CD8-positive, alpha-beta memory T cell (primary cell): ENCODE measurements around the gene ZNF592. TPM values are rescaled to one million over a fixed set of nuclear protein-coding genes. Genes with fewer than 3 reads are reported as not detected.

Experiments
- CTCF ChIA-PET: fragments of 350-600 bp; sonication (Branson Sonifier 250); formaldehyde crosslinking; loops from one replicate; lab custom pipeline; 2021; ENCODE audit warnings: antibody characterized with exemption; lab: Charles Lee
- POLR2A ChIA-PET: fragments of 350-600 bp; sonication (Branson Sonifier 250); formaldehyde crosslinking; loops from one replicate; lab custom pipeline; 2021; ENCODE audit warnings: antibody characterized with exemption; lab: Charles Lee
- DNase-seq, 5 donors: peaks; one replicate each; pipeline versions ENCODE4 v3.0.0 to v3.0.0-alpha.2; 2020 to 2022; ENCODE audit warnings: mixed read lengths in 1 of 5
- H3K27ac ChIP-seq: one replicate; pipeline ENCODE4 v1.7.0; 2013; ENCODE audit warnings: low read depth, mild to moderate bottlenecking, low read length, moderate library complexity
- H3K27me3 ChIP-seq: 2 replicates; pipeline ENCODE4 v1.7.0; 2013; ENCODE audit warnings: low read length, mild to moderate bottlenecking; ENCODE audit not compliant: insufficient read depth, poor library complexity, severe bottlenecking
- H3K36me3 ChIP-seq: 2 replicates; pipeline ENCODE4 v1.7.0; 2013; ENCODE audit warnings: mild to moderate bottlenecking, low read length, moderate library complexity; ENCODE audit not compliant: insufficient read depth
- H3K4me1 ChIP-seq: 2 replicates; pipeline ENCODE4 v1.7.0; 2013; ENCODE audit warnings: mild to moderate bottlenecking, low read length, moderate library complexity; ENCODE audit not compliant: insufficient read depth
- H3K4me3 ChIP-seq: 2 replicates; pipeline ENCODE4 v1.7.0; 2013; ENCODE audit warnings: mild to moderate bottlenecking, low read length
- H3K9me3 ChIP-seq: 2 replicates; pipeline ENCODE4 v1.7.0; 2013; ENCODE audit warnings: mild to moderate bottlenecking, low read length
- H3K27ac Mint-ChIP-seq, 8 donors: one replicate each; pipeline ENCODE4 v1.8.0; 2020 to 2021; ENCODE audit warnings: mixed read lengths in 8 of 8, mild to moderate bottlenecking in 6 of 8, inconsistent platforms in 3 of 8, moderate library complexity in 3 of 8
- H3K27me3 Mint-ChIP-seq, 2 donors: one replicate each; pipeline ENCODE4 v1.8.0; 2020 to 2021; ENCODE audit warnings: mixed read lengths in 2 of 2, mild to moderate bottlenecking in 1 of 2, moderate library complexity in 1 of 2
- H3K36me3 Mint-ChIP-seq, 3 donors: one replicate each; pipeline ENCODE4 v1.8.0; 2020 to 2021; ENCODE audit warnings: mixed read lengths in 3 of 3, inconsistent platforms in 1 of 3, mild to moderate bottlenecking in 1 of 3
- H3K4me1 Mint-ChIP-seq, 3 donors: one replicate each; pipeline ENCODE4 v1.8.0; 2020 to 2021; ENCODE audit warnings: mixed read lengths in 3 of 3, inconsistent platforms in 1 of 3, mild to moderate bottlenecking in 1 of 3
- H3K4me3 Mint-ChIP-seq, 7 donors: one replicate each; pipeline ENCODE4 v1.8.0; 2020 to 2021; ENCODE audit warnings: mixed read lengths in 7 of 7, mild to moderate bottlenecking in 6 of 7, moderate library complexity in 4 of 7, inconsistent platforms in 2 of 7
- H3K9me3 Mint-ChIP-seq, 5 donors: one replicate each; pipeline ENCODE4 v1.8.0; 2020 to 2022; ENCODE audit warnings: mixed read lengths in 5 of 5, mild to moderate bottlenecking in 3 of 5, moderate library complexity in 2 of 5, inconsistent platforms in 1 of 5
- polyA plus RNA-seq: library from polyadenylated mRNA; unstranded; fragments of 300-500 nt; fragmentation: Illumina TruSeq; gene quantifications from one replicate; pipeline ENCODE4 v1.2.3, GENCODE V29; 2021
- total RNA-seq, 2 experiments: library from RNA; stranded (reverse); gene quantifications; one replicate each; pipeline ENCODE4 v1.2.3, GENCODE V29; 2021

Gene ZNF592
- total and polyA plus RNA-seq, 3 experiments from 2014 or later = 10.4 to 33.1 (median 31.2) TPM

DNA sequence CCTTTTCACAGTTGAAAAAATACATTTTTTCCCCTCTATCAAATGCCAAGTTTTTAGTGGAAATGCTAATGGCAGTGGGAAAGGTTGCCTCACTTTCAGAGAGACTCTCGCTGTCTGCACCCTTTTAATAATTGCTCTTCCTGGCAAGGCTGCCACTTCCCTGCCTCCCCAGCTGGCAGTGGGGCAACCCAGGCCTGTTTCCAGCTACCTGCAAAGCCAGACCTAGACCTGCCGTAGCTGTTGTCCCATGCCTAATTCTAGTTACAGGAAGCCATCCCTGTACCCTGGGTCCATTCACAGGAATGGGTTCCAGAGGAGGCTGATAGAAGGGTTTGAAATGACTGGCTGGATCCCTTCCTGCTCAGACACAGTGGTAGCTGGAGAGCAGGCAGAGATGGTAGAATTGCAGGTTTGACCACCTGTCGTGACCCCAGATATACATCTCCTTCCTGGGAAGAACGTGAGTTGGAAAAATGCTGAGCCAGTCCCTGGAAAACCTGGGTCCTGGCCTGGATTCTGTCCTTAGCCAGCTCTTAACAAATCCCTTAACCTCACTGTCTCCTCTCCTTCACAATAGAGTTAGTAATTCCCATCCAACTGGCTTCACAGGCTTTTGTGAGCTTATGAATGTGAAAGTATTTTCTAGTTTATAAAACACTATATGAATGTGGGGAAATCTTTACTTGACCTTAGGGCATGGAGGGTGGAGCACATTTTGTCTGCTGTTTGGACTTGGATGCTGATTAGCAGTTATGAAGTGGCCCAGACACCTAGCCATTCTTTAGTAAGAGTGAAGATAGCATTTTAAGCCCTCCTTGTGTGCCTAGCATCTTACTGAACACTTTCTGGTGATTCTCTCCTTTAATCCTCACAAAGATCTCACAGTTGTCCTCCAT, 55.9 kb downstream of the ZNF592 start:
- no peak overlapping the region for H3K4me3 Mint-ChIP-seq
- CTCF ChIA-PET = interaction anchor here (1.4 to 1.5 kb wide), 2 partner anchors 11 to 216 kb away, joined by 3 to 4 read pairs; no protein-coding TSS in a partner anchor

DNA sequence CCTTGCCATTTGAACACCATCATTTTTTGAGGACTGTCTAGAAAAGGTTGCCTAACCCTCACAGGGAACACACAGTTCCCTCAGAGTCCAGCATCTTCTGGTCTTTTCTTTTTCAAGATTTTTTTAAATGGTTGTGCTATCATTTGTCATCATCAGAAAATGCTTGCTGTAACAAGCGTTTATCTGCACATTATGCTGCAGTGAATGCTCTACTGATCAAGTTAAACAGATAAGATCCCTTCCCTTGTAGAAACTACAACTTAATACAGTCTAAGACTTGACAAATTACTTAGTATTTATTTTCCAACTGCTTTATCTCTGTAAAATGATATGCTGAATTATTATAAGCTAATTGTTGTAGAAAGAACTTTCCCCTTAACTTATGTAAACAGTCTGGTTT, 56.8 kb downstream of the ZNF592 start:
- Histone ChIP-seq H3K4me1 (no peaks in the 10 kb centered on the region), H3K27ac (no peak overlapping the region), H3K4me3 (no peak overlapping the region), H3K9me3 (no peaks in the 10 kb centered on the region), H3K36me3 (peaks cover 20% of the 10 kb centered on the region), H3K27me3 (no peaks in the 10 kb centered on the region)
- DNase-seq = no peak
- Mint-ChIP-seq H3K4me1 (no peaks in the 10 kb centered on the region), H3K4me3 (no peak overlapping the region), H3K27ac (peak overlapping the region in 3 of 8 donors; percentile 3 to 70 (median 44)), H3K36me3 (peaks cover 0 to 52% (median 16%) of the 10 kb centered on the region in 3 donors), H3K9me3 (no peaks in the 10 kb centered on the region), H3K27me3 (no peaks in the 10 kb centered on the region)
- ChIA-PET CTCF (interaction anchor here (1.2 to 1.5 kb wide), 2 partner anchors 10 to 234 kb away, joined by 3 read pairs; no protein-coding TSS in a partner anchor), POLR2A (no interaction called here)

More for the DNA sequence above, 55.9 kb downstream of the ZNF592 start:
- H3K4me3 ChIP-seq = no peak overlapping the region
- no peaks in the 10 kb centered on the region for H3K4me1 Mint-ChIP-seq
- H3K36me3 ChIP-seq = peaks cover 30% of the 10 kb centered on the region
- peak overlapping the region in 4 of 8 donors; percentile 9 to 61 (median 28) for H3K27ac Mint-ChIP-seq
- H3K27me3 ChIP-seq = no peaks in the 10 kb centered on the region
- H3K4me1 ChIP-seq = no peaks in the 10 kb centered on the region
- POLR2A ChIA-PET = no interaction called here
- H3K27ac ChIP-seq = no peak overlapping the region
- DNase-seq = no peak
- no peaks in the 10 kb centered on the region for H3K27me3 Mint-ChIP-seq
- H3K9me3 Mint-ChIP-seq = no peaks in the 10 kb centered on the region
- H3K36me3 Mint-ChIP-seq = peaks cover 0 to 62% (median 17%) of the 10 kb centered on the region in 3 donors
- H3K9me3 ChIP-seq = no peaks in the 10 kb centered on the region

DNA sequence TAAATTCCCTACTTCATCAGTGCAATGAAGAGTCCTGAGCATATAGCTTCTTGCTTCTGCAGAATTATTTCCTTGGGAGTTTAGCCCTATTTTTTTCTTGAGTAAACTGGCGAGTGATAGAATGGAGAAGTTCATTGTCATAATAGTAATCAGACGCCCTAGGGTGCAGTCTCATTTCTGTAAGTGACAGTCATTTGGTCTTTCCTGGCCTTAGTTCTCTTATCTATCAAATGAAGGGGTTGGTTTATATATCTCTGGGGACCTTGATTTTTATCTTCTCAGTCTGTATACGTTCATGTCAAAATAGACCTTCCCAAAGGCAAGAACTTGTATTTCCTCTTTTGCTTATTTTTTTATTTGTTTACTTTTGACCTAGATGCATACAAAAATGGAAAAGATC, 58.8 kb downstream of the ZNF592 start:
- POLR2A ChIA-PET = interaction anchor here (0.6 kb wide), 1 partner anchor 33 kb away, joined by 3 read pairs; no protein-coding TSS in a partner anchor
- peak overlapping the region in 2 of 8 donors; percentile 27 to 33 for H3K27ac Mint-ChIP-seq

DNA sequence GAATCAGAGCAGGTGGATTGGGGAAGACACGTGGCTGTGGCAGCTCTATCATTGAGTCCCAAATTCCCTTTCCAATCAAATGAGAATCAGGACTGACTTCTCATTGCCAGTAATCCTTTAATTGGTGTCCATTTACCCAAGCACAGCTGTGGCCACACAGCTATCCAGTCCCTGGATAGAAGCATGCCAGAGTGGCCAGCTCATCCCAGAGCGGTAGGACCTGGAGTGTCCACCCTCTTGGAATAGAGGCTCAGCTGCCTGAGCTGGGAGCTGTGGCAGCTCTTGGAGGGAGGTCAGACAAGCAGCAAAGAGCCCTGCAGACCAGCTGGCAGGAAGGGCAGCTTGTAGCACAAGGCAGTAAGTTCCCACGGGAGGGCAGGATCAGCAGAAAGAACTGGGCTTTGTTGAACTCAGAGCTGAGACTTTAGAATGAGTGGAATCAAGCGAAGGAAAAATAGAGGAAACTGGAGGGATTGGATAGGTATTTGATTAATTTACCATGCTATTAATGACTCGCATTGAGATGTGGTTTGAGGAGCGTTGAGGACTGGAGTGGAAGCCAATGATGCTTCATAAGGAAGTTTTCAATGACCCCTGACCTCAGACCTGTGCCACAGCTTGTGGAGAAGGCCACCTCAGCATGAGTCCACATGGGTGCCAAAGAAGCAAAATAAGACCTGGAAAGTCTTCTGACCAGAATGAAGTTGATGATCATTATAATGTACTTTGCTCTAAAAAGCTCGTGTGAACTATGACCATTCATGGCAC, 61.9 kb downstream of the ZNF592 start:
- Mint-ChIP-seq H3K4me1 (no peaks in the 10 kb centered on the region), H3K36me3 (peaks cover 0 to 10% (median 4%) of the 10 kb centered on the region in 3 donors), H3K9me3 (no peaks in the 10 kb centered on the region), H3K27me3 (peaks cover 0 to 3% of the 10 kb centered on the region in 2 donors), H3K27ac (peak overlapping the region in 2 of 8 donors; percentile 8 to 52), H3K4me3 (no peak overlapping the region)
- Histone ChIP-seq H3K27me3 (no peaks in the 10 kb centered on the region), H3K27ac (no peak overlapping the region), H3K36me3 (no peaks in the 10 kb centered on the region), H3K4me3 (no peak overlapping the region), H3K4me1 (no peaks in the 10 kb centered on the region), H3K9me3 (no peaks in the 10 kb centered on the region)
- DNase-seq = no peak
- POLR2A ChIA-PET = no interaction called here
- CTCF ChIA-PET = interaction anchor here (1.4 kb wide), 1 partner anchor 152 kb away, joined by 3 read pairs; the partner anchor contains the start of gene NMB

More for the DNA sequence above, 58.8 kb downstream of the ZNF592 start:
- Mint-ChIP-seq H3K4me3 (no peak overlapping the region), H3K27me3 (no peaks in the 10 kb centered on the region), H3K9me3 (no peaks in the 10 kb centered on the region), H3K36me3 (peaks cover 0 to 37% (median 10%) of the 10 kb centered on the region in 3 donors), H3K4me1 (no peaks in the 10 kb centered on the region)
- Histone ChIP-seq H3K4me1 (no peaks in the 10 kb centered on the region), H3K4me3 (no peak overlapping the region), H3K27me3 (no peaks in the 10 kb centered on the region), H3K27ac (no peak overlapping the region), H3K9me3 (no peaks in the 10 kb centered on the region), H3K36me3 (peaks cover 7% of the 10 kb centered on the region)
- CTCF ChIA-PET = no interaction called here
- no peak for DNase-seq

DNA sequence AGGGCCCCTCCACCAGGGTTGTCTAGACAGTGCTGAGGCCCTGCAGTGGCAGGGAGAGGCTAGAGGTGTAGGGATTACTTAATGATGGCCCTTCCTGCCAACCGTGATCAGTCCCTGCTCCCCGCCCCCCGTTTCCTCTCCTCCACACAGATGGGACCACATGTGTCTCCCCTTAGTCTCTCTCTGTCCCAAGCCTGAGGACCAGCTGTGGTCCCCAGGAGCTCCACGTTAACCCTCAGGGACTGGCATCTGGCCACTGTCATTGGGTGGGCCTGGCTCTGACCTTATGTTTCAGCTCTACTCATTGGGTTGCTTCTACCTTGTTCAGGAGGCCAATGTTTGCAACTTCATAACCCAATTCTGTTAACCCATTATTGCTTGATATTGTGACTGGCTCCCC, 62.8 kb downstream of the ZNF592 start:
- ChIA-PET POLR2A (no interaction called here), CTCF (no interaction called here)
- H3K4me3 ChIP-seq = no peak overlapping the region
- Mint-ChIP-seq H3K27me3 (peaks cover 3 to 11% of the 10 kb centered on the region in 2 donors), H3K36me3 (peaks cover 0 to 7% (median 4%) of the 10 kb centered on the region in 3 donors), H3K4me3 (no peak overlapping the region), H3K27ac (no peak overlapping the region), H3K4me1 (peaks cover 0 to 1% (median 0%) of the 10 kb centered on the region in 3 donors), H3K9me3 (no peaks in the 10 kb centered on the region)
- DNase-seq = no peak
- H3K27me3 ChIP-seq = no peaks in the 10 kb centered on the region
- H3K9me3 ChIP-seq = no peaks in the 10 kb centered on the region
- no peaks in the 10 kb centered on the region for H3K4me1 ChIP-seq
- H3K27ac ChIP-seq = no peak overlapping the region
- H3K36me3 ChIP-seq = no peaks in the 10 kb centered on the region

DNA sequence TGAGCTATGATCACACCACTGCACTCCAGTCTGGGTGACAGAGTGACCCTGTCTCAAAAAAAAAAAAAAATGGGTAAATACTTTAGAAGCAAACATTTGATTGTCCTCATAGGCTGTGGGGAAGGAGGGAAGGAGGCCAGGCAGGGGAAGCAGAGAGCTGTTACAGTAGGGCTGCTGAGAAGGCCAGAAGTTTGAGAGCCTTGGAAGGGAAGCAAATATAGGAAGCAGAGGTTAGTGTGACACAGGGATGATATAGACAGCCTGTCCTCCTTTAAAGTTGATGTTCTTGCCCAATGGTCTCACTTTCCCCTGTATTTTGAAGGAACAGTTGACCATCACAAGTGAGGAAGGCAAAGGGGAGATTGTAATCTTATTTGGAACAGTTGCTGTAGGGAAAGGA, 63.4 kb downstream of the ZNF592 start:
- Mint-ChIP-seq H3K4me1 (peaks cover 3 to 4% (median 3%) of the 10 kb centered on the region in 3 donors), H3K36me3 (peaks cover 0 to 6% (median 4%) of the 10 kb centered on the region in 3 donors), H3K9me3 (no peaks in the 10 kb centered on the region), H3K27ac (no peak overlapping the region), H3K4me3 (no peak overlapping the region), H3K27me3 (peaks cover 5 to 16% of the 10 kb centered on the region in 2 donors)
- no peak for DNase-seq
- ChIA-PET CTCF (no interaction called here), POLR2A (no interaction called here)
- no peak overlapping the region for H3K27ac ChIP-seq
- H3K9me3 ChIP-seq = no peaks in the 10 kb centered on the region
- no peak overlapping the region for H3K4me3 ChIP-seq
- no peaks in the 10 kb centered on the region for H3K4me1 ChIP-seq
- H3K36me3 ChIP-seq = no peaks in the 10 kb centered on the region
- no peaks in the 10 kb centered on the region for H3K27me3 ChIP-seq

DNA sequence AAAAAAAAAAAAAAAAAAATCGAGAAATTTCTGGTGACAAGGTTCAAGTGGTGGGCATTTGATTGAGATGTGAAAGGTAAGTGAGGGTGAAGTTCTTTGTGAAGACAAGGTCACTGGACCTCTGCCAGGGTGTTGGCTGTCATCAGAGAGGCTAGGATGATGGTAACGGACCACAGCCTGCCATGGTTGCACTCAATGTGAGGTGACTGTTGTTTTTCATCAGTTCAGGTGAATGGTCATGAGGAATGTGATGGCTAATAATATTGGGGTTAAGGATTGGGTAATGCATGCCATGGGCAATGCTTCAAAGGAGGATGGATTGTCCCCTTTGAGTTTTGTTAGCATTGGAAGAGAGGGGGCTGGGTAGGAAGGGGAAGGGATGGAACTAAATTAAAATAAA, 64.5 kb downstream of the ZNF592 start:
- peaks cover 3 to 5% (median 4%) of the 10 kb centered on the region in 3 donors for H3K4me1 Mint-ChIP-seq
- no peak overlapping the region for H3K27ac ChIP-seq
- H3K27me3 Mint-ChIP-seq = peaks cover 6 to 16% of the 10 kb centered on the region in 2 donors
- no peaks in the 10 kb centered on the region for H3K27me3 ChIP-seq
- H3K36me3 Mint-ChIP-seq = peaks cover 0 to 2% (median 0%) of the 10 kb centered on the region in 3 donors
- no peaks in the 10 kb centered on the region for H3K36me3 ChIP-seq
- no peak overlapping the region for H3K4me3 Mint-ChIP-seq
- H3K27ac Mint-ChIP-seq = peak overlapping the region in 1 of 8 donors; percentile 19
- H3K4me3 ChIP-seq = no peak overlapping the region
- POLR2A ChIA-PET = interaction anchor here (0.5 kb wide), 1 partner anchor 155 kb away, joined by 6 read pairs; the partner anchor contains the start of gene NMB
- H3K9me3 ChIP-seq = no peaks in the 10 kb centered on the region
- DNase-seq = no peak
- CTCF ChIA-PET = no interaction called here
- peaks cover under 1% of the 10 kb centered on the region for H3K4me1 ChIP-seq
- no peaks in the 10 kb centered on the region for H3K9me3 Mint-ChIP-seq
